Testis (tissue), 2 donors: ENCODE data around the gene AHCTF1.

Source experiments
- POLR2A ChIP-seq: fragments of 450-650 bp; IDR thresholded peaks from one replicate; pipeline ENCODE4 v1.6.1; 2017; ENCODE audit warnings: antibody characterized with exemption, mild to moderate bottlenecking, moderate library complexity
- TF ChIP-seq, protein P1 (sequence below), 3 experiments: fragments of 450-650 bp in 2 of 3; fragments of 200-600 bp in 1 of 3; sonication (generic) in 1 of 3; IDR thresholded peaks; one replicate each; pipeline ENCODE4 v1.5.1; 2016 to 2019; ENCODE audit warnings: antibody characterized with exemption in 3 of 3, mild to moderate bottlenecking in 2 of 3, moderate library complexity in 1 of 3

DNA sequence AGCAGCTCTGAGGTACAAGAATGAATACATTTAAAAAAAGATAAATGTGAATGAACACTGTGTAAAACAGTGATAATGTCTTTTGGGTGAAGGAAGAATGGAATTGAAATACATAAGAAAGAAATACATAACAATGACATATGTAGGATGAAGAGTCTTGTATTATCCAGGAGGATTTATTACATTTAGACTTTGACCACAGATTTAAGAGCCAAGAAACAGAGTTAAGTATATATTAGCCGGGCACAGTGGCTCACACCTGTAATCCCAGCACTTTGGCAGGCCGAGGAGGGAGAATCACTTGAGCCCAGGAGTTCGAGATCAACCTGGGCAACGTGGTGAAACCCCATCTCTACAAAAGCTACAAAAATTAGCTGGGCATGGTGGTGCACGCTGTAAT is 127.9 kb downstream of the AHCTF1 start:
- TF ChIP-seq, protein P1, sequence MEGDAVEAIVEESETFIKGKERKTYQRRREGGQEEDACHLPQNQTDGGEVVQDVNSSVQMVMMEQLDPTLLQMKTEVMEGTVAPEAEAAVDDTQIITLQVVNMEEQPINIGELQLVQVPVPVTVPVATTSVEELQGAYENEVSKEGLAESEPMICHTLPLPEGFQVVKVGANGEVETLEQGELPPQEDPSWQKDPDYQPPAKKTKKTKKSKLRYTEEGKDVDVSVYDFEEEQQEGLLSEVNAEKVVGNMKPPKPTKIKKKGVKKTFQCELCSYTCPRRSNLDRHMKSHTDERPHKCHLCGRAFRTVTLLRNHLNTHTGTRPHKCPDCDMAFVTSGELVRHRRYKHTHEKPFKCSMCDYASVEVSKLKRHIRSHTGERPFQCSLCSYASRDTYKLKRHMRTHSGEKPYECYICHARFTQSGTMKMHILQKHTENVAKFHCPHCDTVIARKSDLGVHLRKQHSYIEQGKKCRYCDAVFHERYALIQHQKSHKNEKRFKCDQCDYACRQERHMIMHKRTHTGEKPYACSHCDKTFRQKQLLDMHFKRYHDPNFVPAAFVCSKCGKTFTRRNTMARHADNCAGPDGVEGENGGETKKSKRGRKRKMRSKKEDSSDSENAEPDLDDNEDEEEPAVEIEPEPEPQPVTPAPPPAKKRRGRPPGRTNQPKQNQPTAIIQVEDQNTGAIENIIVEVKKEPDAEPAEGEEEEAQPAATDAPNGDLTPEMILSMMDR (IDR thresholded peaks at IDR 0.05), result no peak
- TF ChIP-seq POLR2A, result no peak
